GM18909 (cell line): ENCODE measurements around the gene ZXDC.
A peak's percentile ranks its signal among the peaks of the same experiment; 100 is the strongest.

Source experiments
- ATAC-seq: cut with Tn5 transposase; IDR thresholded peaks from one replicate; pipeline ENCODE4 v1.9.1; 2021; ENCODE audit warnings: mild to moderate bottlenecking; ENCODE audit not compliant: unreplicated experiment, poor library complexity

The ZXDC gene

DNA sequence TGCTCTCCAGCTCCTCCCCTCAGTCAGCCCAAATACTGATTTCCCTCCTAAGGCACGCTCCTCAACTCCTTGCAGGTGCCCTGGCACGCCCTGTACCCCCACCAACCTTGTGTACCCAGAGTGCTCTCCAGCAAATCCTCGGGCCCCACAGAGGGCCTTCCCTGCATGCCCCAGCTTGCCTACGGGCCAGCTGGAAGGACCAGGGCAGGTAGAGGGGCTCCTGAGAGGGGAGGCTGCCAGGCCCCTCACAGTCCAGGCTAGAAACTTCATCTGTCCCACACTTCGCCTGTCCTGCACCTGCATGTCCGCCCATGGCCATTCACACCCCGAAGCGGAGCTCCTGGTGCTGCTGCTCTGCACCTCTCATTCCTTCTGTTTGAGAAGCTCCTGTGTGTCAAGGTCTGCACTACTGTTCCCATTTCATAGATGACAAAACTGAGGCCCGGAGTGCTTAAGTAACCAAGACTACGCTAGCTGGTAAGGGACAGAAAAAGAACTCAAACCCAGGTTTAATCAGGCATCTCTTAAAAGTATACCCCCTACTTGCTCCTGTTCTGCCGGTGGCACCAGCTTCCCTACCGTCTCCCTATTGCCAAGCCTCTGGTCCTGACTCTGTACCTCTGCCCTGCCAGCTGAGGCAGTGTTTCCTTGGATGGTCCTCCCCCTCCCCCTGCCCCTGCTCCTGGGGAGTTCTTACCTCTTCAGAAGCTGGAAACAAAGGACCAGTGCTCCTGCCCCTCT, 35.6 kb downstream of the ZXDC start:
- ATAC-seq, result no peak

DNA sequence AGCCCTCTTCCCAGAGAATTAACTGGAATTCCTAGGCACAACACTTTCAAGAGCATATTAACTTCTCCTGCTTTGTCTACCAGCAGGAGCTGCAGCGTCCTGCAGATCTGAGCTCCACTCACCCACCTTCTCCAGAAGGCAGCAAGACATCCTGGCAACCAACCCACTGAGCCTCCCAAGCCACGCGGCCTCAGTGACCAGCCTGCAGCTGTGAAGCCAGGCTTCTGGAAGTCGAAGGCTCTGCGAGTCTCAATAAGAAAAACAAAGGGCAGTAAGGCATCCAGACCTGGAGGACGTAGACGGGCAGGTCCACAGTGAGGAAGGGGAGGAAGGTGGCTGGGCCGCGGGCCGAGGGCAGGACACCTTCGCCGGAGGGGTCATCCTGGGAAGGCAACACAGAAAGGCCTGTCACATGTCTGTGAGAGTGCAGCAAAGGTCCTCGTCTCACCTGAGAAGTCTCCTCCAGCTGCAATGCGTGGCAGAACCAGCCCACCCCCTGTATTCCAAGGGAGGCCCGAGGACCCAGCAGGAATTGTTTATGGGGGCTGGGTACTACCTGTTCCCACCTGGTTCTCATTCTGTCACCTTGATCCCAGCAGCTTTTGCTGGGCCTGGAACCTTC, 36.2 kb downstream of the ZXDC start:
- ATAC-seq, result no peak

DNA sequence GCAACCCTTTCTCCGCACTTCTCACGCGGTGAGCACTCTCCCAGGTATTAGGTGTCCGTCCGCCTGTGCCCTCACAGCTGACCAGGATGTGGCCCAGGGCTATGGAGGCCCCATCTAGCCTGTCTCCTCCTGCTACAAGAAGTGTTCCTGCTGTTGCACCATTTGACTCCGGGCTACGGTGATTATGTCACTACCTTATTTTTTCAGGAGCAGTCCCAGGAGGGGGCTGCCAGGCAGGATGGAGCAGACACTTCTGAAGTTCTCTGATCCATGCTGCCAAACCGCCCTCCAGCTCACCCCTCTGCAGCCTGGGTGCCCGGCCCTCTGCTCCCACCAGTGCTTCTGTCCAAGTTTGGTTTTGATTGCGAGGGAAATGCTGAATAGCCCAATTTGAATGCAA, 36.9 kb downstream of the ZXDC start:
- ATAC-seq, result no peak

DNA sequence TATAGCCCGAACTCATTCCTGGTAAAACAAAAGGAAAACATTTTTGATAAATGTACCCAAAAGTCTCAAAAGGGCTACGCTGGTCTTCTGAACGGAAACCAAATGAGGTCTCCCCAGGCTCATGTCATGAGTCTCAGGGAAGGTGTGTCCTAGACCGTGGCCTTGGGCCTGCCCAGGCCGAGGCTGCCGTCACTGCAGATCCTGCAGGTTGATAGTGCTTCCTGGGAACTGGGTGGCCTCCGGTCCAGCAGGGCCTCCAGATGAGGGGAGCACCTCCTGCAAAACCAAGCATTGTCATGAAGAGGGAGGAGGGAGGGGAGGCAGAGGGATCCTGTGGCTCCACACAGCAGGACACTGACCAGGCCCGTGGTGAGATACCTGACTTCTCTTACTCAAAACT, 37.5 kb downstream of the ZXDC start:
- ATAC-seq, result no peak

DNA sequence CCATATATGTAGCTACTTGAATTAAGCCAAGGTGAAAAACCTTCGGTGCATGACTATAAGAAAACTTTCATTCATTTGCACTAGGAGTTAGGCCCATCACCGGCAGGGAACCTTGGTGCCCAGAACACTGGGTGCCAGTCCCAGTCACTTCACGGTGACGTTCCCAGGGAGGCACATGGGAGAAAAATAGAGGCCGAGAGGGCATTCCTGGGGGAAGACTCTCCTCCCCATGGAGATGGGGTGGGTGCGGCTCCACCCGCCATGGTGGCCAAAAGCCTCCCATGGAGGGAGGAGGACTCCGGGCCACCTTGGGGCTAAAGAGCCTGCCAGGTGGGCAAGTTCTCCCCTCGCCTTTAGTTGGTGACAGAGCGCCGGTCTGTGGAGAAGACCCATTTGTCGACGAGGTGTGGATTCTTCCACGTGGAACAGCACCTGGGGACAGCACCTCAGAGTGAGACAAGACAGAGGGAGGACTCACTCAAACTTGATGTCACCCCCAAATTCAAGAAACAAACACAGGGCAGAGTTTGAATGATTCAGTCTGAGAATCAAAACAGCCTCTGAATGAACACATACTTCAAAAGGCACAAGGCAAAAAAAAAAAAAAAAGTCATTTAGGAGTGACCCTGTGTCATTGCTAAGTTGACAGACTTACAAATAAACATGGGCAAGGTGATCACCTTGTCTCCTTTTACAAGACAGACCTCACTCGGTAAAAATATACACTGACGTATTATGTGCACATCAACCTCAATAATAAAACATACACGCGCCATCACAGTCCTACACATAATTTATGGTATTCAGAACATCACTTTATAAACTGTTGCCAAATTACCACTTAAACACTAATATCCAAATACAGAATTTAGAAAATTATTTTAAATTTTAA, 38.6 kb downstream of the ZXDC start:
- no peak for ATAC-seq

DNA sequence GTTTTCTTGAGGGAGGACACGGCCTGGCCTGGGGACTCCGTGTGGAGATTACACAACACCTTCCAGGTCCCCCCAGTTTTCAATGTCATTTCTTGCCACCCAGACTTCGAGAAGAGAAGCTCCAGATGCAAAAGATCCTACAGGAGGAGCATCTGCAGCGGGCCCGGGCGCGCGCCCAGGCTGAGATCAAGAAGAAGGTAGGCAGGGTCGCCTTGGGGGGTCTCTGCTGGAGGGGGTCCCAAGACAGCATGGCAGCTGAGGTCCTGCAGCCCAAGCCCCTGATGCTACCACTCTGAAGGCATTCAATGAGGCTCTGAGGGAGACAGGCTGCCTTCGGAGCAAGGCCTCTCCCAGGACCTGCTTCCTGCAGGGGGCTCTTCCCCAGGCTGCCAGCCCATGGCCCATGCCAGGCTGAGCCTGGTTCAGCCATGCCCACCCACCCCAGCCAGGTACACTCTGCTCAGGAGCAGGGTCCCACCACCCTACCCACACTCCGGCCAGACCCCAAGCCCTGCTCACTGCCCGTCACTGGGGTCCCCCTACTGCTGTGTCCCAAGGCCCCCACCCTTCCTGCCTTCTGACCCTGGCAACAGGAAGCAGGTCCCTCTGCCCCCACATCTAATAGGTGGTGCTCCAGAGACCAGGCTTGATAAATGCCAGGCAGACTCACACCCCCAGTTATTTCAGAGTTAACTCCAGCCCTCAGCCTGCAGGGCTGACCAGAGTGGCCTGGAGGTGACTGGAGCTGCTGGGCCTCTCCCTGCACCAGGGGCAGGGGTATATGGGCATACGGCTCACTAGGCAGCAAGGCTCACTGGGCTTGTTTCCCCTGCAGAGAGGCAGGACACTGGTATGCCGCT, 40.0 kb downstream of the ZXDC start:
- ATAC-seq, result no peak

DNA sequence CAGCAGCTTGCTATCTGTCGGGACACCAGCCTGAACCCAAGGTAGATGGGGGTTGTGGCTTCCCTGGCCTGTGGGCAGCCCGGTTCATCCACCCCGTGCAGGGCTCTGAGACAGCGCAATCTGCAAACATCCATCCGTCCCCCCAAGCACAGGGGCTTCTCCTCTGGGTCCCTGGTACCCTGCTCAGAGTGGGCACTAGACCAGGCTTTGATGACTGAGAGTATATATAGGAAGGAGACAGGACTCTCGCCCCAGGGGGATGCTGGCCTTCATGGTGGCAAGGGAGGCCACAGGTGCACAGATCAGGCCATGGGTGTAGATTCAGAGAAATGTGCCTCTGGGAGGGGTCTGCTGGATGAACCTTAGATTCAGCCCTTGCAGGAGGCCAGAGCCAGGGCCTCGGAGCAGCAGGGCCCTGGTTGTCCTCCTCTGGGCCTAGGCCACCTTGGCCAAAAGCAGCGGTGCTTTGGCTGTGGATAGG, 40.7 kb downstream of the ZXDC start:
- ATAC-seq, result no peak

DNA sequence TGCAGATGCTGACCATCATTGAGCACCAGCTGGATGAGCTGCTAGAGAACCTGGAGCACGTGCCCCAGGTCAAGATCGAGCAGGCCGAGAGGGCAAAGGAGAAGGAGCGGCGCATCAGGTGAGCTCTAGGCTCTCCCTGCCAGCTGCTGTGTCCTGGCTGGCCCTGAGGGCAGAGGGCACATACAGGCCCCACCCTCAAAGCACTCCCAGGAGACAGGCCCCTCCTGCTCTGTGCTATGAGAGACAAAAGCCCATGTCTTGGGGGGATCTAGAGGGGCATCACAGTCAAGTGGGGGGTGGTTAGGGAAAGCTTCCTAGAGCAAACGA, 41.5 kb downstream of the ZXDC start:
- no peak for ATAC-seq

DNA sequence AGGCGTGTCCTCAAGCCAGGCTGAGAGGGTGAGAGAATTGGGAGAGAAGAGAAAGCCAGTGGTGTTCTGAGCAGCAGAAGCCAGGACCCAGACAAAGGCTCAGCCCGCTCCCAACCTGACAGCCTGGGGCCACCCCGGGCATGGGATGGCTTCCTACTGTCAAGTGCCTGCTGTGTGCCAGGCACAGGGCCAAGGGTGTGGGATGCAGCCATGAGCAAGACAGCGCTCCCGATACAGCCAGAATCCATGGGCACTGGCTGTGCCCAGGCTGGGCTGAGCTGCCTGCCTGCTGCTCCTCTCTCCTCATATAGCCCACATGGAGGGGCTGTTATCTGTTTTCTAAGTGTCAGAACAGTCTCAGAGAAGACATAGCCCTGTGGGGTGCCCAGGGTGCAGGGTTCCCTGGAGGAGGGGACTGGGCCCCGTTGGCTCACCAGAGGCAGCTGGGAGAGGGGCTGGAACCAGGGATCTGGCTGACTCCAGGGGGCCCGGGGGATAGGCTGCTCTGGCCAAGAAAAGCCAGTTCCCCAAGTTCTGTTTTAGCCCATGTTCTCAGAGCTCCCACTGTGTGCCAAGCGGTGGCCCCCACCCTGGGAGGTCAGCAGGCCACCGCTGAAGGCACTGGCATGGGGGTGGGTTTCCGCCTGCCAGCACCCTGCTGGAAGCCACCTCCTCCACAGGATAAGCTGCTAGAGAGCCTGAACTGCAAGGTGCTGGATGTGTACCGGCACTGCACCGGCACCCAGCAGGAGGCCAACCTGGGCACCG, 42.0 kb downstream of the ZXDC start:
- no peak for ATAC-seq

DNA sequence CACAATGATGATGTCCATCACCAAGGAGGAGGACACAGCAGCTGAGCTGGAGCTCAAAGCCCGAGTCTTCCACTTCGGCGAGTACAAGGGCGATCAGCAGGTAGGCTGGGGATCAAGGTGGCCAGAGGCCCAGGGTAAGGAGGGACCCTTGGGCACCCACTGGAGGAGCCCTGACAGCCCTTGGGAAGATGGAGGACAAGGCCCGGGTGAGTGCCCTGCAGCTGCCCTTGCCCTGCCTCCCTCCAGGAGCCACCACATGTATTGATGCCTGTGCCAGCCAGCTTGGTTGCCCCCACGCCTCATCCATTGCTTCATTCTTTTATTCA, 42.6 kb downstream of the ZXDC start:
- ATAC-seq, result no peak

DNA sequence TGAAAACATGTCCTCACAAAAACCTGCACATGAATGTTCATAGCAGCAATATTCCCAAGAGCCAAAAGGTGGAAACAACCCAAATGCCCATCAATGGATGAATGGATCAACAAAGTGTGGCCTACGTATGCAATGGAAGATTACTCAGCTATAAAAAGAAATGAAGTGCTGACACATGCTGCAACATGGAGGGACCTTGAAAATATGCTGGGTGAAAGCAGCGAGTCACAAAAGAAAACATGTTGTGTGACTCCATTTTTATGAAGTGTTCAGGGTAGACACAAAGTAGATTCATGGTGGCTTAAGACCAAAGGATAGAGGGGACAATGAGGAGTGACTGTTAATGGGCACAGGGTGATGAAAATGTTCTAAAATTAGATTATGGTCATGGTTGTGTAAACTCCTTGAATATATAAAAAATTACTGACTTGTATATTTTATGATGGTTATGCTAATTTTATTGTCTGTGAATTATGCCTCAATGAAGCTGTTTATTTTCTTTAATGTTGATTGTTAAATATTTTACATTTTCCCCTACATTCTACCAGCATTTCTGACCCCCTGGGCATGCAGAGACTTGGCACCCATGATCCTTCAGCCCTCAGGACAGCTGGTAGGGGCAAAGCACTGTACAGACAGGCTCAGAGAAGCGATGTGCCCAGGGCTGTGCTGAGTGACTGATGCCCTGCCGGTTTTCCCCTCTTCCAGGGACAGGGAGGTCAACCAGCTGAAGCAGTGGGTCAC, 43.2 kb downstream of the ZXDC start:
- no peak for ATAC-seq

DNA sequence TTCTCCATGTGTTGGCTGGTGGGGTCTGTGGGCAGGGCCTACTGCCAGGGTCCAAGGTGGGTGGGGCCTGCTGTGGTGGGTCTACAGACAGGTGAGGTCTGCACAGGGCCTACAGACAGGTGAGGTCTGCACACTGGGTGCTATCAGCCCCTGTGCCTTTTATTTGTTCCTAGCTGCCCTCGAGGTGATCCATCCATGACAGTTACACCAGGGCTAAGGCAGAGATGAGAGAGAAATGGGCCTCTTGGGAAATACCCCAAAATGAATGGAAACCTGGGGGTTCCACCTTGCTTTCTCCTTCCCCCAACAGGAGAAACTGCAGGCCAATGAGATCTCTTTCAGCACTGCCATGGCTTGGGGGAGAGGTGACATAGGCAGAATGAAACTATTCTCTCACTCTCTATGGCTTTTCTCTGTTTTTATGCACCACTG, 44.6 kb downstream of the ZXDC start:
- peak; percentile 63 for ATAC-seq

DNA sequence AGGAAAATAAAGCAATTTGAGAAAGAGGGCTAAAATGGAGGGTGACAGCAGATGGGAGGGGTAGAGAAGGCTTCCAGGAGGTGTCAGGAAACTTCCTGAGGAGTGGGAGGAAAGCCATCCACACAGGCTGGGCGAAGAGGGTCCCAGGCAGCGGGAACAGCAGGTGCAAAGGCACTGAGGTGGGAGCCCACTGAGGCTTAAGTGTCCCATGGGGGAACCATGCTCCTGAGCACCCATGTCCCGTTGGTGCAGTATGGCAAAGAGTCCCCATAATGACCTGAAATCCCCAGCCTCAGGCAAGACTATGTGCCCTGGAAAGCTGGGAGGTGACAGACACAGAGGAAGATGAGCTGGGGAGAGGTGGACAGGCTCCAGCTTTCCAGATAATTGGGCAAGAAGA, 50.9 kb downstream of the ZXDC start:
- no peak for ATAC-seq

DNA sequence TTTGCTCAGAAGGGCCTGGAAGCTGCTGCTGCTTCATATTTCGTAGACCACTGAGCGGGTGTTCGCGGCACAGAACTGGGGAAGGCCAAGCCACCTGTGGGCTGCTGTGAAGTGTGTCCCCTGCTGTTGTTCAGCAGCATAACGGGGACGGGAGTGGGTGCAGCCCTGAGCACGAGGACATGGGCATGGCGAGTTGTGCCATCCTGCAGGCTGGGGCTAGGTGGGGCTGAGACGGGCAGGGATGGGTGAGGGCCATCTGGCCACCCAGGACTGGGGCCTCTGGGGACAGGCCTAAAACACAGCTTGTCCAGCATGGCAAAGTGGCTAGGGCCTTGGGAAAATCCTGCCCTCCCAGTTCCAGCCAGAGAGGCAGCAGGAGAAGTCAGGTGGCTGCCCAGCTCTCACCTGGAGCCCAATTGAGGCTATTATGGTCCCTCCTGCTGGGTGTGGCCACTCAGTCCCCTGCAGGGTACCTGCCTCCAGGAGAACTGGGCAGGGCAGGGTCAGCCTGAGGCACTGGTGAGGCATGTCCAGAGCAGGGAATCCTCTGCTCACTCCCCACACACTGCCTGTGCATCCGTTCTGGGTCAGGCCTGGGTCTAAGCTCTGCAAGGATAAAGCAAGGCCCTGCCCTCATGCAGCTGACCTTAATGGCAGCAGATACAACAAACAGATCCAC, 51.5 kb downstream of the ZXDC start:
- ATAC-seq, result no peak

DNA sequence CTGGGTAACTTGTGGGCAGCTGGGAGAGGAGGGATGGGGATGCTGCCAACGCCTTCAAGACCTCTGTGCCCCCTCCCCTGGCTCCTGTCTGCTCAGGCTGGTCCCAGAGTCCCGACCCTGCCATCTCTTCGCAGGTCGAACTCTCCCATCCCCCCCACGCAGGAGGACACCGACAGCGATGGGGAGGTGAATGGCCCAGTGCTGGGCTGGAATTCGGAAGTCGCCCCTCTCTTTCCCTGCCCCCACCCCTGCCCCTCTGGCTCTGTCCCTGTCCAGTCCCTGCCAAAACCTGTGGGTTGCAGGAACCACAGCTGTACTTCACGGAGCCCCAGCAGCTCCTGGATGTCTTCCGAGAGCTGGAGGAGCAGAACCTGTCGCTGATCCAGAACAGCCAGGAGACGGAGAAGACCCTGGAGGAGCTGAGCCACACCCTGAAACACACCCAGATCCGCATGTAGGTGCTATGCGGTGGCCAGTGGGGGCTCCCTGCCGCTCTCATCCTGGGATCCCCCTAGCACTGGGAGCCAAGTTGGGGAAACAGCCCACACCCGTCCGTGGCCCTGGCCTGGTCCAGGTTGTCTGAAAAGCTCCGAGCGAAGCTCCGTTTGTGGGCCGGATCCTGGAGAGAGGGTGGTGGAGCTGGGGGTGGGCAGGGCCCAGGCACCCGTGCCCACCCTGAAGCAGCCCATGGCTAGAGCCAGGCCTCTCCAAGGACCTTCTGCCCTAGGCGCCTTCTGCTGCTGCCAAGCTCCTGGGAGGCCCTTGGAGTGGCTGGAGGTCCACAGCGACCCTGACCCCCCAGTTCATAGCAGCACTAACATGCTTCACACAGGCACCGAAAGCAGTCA, 52.3 kb downstream of the ZXDC start:
- no peak for ATAC-seq

DNA sequence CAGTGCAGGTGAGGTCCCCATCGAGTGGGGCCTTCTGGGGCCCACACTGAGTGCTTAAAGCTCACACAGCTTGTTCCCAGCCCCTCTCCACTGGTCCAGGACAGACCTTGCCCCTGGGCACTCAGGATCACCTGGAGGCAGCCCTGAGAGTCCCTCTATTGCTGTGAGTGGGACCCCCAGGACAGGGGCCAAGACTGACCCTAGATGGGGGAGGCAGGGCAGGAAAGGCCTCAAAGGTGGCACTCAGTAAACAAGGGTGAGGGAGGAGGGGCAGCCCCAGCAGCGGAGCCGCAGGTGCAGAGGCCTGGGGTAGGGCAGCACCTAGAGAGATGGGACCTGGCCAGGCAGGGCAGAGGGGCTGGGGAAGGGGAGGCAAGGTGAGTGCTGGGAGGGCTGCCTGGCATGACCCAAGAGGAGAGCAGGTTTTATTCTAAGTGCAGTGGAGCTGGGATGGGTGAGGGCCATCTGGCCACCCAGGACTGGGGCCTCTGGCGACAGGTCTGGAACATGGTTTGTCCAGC, 53.1 kb downstream of the ZXDC start:
- no peak for ATAC-seq

DNA sequence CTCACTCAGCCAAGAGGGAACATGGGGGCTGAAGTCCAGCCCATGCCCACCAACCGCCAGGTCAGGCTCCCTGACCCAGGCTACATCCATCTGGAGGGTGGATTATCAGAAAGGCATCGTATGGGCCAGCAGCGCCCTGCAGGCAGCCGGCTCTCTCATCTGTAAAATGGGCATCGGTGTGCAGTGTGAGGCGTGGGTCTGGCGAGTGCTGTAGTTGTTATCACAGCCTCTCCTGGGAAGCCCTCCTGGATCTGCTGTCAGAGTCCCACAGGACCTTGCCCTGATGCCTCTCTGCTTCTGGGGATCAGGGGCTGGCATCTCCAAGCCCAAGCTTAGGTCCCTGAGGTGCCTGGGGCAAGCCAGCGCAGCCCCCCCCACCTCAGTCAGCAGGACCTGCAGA, 53.6 kb downstream of the ZXDC start:
- ATAC-seq, result no peak
